Adrenal gland (tissue), 5 donors: ENCODE data around the gene EWSR1.
A peak's percentile ranks its signal among the peaks of the same experiment; 100 is the strongest.

Experiments used
- CTCF ChIP-seq, 6 experiments: fragments of 450-650 bp in 4 of 6; fragments of 200-600 bp in 2 of 6; sonication (generic) in 1 of 6; IDR thresholded peaks; 1 replicate in 5 of 6; 2 replicates in 1 of 6; pipeline versions ENCODE4 v1.5.1 to v1.8.0; 2016 to 2021; ENCODE audit warnings: antibody characterized with exemption in 6 of 6, mild to moderate bottlenecking in 2 of 6, moderate library complexity in 1 of 6
- POLR2A ChIP-seq, 2 donors: fragments of 450-650 bp; IDR thresholded peaks; one replicate each; pipeline ENCODE4 v1.6.1; 2017; ENCODE audit warnings: antibody characterized with exemption in 2 of 2, mild to moderate bottlenecking in 2 of 2, moderate library complexity in 1 of 2
- donor health status: DM: no; HTN: no; CAD: no.

- TF ChIP-seq CTCF (IDR thresholded peaks at IDR 0.05) (peak; percentile 59 to 91 (median 63)), POLR2A (IDR thresholded peaks at IDR 0.05) (no peak)
Observed at GRCh38 chr22:29313126-29313575, 45.1 kb downstream of the EWSR1 start.
